Activated CD8-positive, alpha-beta memory T cell treated with anti-CD3 and anti-CD28 coated beads for 4 hours (primary cell): ENCODE results near the gene PYGB.
"Not testable (repeated sequence)": the region's sequence is repeated elsewhere in the genome, so short reads cannot be mapped to it uniquely, and the experiment has no call there.

Experiments used
- DNase-seq, 2 donors: peaks; one replicate each; pipeline ENCODE4 v3.0.0-alpha.2; 2020; ENCODE audit warnings: low read depth in 2 of 2

Gene PYGB

DNA sequence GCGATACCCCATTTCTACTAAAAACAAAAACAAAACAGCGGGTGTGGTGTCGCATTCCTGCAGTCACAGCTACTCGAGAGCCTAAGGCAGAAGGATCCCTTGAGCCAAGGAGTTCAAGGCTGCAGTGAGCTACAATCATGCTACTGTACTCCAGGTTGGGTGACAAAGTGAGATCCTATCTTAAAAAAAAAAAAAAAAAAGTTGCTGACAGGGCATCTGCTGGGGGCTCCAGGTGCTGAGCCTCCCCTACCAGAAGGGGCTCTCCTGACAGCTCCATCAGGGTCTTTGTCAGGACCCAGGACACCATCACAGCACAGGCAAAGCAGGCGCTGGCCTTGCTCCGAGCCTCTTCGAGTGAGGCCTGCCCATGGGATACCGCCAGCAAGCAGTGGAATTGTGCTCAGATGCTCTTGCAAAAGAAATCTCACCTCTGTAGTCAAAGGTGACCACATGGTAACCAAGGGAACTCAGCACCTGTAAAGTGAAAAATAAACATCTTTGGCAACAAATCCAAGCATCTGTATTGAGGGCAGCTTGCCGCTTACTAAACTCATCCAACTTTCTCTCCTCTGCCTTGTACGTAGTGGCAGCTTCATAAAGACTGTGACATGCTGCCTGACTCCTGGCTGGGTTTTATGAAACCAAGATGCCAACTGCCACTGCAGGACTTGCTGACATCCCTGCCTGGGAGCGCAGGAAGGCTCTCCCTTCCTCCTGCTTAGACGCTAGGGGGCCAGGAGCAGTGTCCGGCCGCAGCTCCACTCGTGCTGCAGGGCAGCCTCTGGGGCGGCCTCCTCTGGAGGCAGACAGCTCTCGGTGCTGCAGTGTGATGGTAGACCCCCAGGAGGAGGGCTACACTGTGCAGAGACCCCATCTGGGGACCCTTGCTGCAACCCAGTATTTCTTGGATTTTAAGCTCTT is 66.9 kb downstream of the PYGB start:
- DNase-seq: no peak

DNA sequence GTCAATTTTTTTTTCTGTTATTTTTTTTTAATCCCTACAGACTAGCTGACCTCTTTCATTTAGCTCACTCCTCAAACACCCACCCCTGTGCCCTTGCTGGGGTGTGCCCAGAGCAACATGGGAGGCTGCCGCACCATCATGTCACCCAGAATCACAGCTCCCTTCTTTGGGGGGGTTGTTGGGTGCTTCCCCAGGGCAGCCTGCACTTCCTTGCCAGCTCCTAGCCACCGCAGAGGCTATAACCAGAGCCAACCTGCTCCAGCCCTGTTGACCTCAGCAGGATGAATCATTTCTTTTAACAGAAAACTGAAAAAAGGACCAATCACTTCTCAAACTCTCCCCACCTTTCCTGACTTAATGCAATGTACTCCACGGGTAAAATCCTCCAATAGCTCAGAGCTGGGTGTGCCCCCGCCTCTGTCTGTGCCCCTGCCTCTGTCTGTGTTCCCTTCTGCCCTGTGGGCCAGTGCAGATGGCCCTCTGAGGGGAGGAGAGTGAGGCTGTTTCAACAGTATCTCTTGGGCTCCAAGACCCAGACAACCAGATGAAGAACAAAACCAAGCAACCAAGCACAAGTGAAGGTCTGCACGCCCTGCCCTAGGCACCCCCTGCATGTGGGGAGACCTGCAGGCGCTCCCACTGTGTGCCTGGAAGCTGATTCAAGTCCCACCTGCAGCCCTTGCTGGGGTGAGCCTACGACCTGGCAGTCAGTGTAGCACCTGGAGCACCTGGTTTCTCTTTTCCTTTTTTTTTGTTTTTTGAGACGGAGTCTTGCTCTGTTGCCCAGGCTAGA is 67.7 kb downstream of the PYGB start:
- no peak for DNase-seq

DNA sequence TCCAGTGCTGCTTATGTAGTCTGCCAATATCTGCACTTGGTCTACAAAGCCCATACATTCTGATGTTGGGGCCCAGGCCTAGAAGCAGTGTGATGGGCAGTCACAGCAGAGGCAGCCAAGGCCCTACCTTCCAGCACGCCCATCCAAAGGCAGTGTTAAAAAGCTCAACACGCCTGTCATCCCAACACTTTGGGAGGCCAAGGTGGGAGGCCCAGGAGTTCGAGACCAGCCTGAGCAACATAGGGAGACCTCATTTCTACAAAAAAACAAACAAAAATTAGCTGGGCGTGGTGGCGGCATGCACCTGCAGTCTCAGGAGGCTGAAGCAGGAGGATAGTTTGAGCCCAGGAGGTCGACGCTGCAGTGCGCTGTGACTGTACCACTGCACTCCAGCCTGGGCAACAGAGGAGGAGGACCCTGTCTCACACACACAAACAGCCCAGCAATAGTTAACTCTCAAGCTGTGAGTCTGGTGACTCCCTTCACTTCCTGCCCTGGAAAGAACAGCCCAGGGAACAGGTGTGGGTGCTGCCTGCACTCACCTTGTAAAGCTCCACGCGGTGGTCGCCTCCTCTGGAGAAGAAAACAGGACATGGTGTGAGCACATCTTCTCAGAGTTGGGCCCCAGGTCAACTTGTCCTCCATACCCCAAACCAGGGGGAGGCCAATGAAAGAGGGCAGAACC is 68.8 kb downstream of the PYGB start:
- DNase-seq: no peak

DNA sequence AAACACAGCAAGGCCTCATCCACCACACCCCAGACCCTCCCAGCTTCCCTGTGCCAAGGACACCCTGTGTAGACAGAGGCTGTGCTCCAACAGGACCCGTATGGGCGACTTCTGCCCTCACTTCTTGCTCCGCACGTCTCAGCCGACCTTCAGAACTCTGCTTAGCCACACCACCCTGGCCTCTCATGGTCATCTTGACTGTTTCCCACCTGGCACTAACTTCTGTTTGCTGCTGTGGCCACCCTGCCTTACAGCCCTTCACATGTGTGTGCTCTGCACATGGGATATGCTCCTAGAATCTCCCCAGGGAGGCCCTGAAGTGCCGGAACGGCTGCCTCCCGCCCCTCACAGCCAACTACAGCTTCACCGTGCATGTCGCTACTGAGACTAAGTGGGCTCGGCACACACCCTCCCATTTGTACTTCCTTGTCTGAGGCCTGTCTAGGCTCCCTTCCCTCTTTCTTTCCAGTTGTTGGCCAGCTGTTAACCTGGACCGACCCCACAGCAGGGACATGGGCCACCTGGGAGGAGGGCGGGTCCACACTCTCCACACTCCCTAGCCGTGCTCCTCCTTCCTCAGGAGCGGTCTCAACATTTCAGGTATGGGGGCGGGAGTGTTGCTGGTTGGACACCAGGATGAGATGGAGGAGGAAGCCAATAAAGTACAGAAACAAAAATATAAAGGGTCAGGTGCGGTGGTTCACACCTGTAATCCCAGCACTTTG is 69.6 kb downstream of the PYGB start:
- DNase-seq: no peak

DNA sequence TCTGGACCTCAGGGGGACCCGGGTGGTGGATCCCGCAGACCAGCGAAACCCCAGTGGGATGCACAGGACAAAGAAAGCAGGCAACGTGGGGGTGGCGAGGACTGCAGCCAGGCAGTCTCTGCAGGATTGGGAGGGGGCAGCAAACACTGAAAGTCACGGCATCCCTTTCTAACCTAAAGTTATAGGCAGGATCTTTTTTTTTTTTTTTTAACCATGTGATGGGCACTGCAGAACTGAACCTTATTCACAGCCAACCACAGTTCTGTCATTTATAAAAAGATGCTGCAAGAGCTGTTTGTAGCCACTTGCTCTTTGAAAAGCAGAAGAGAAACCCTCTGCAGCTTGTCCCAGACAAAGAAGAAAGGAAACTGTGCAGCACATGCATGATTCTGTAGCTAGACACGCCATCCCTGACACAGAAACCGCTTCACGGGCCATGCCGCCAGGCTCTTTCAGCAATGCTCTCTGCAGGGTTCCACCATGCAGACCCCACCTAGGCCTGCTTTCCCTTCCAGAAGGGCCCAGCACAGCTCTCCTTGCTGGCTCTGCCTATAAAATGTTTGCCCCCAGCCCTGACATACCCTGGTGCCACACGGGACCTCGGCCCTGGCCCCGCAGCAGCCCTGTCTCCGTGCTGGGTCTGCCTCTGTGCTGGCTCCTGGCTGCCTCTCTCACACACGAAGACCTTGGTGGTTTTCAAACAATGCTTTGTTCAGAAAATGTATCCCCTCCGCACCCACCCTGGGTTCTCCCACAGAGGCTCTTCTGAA is 70.8 kb downstream of the PYGB start:
- DNase-seq: no peak

DNA sequence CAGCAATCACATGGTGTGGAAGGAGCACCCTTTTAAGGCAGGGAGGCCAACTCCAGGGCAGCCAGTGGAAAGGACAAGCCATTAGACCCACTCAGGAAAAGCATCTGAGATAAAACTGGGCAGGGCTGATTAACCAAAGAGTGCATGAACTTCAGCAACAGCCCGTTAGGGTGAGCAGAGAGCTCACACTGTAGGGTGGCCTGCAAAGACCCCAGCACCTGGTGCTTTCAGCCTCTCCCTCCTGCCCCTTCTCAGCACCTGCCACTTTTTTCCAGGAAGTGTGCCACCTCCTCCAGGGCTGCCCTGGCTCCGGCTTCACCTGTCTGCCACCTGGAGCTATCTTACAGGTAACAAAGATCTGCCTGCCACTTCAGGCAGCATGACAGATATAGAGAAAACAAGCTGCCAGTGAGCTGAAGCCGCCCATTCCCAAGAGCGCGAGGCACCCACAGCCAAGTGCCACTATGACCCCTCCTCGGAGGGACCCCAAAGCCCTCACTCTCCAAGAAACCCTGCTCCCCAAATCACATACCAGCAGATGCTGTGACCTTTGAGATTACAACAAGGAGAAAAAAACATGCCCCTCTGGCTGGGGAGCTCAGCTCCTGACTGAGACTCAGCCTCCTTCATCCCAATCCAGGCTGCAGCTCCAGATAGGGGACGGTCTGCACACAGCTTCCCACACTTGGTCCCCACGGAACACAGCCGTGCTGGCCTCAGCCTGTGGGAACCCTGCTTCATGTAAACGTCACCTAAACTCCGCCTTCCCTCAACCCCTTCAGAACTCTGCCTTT is 71.6 kb downstream of the PYGB start:
- no peak for DNase-seq

DNA sequence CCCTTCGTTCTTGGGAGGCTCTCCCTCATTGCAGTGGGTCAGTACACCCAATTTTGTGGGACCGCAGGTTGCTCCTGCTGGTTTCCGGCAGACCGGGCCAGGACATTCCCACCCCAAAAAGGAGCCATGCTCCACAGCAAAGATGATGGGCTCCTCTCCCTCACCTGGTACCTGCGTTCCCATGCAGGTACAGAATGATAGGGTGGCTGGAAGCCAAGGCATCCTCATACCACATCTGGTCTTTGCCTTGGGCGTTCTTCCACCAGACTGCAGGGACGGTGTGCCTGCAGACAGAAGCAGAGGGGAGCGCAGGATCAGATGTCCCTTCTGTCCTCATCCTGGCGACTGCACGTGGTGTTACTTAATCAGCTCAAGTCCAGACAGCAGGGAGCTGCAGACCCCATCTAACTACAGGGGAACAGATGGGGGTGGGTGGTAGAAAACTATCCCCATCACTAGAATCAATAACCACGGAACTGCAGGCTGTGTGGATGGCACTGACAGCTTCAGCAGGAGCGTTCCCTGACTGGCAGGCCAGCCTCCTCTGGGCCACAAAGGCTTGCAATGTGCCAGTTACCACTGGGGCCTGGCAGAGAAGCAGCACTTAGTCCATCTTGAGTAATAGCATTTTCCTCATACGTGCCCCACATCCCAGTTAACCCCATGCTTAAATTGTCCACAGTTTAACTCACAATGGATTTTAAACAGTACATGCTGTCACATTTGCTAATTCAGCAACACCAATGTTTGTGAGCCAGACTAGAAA is 72.3 kb downstream of the PYGB start:
- no peak for DNase-seq

DNA sequence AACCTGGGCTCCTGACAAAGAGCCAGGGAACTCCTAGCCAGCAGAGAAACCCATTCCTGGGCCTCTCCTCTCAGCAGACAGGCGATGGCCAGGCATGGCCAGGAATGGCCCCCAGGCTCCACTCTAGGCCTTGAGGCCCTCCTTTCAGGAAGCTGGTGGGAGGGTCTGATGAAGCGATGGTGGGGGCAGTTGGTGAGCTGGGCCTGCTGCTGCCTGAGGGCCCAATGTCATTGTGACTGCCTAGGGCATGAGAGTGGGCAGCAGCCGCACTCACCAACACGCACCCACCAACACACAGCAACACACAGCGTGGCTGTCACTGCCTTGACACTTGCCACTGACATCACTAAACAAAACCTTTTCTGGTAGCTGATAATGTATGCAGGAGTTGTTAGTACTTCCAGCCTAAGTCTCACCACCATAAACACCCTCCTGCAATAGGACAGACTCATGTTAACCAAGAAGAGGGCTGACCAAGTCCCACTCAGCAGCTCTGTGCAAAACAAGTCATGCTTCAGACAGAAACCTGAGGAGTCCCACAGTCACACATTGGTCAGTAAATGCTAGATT is 73.5 kb downstream of the PYGB start:
- no peak for DNase-seq

DNA sequence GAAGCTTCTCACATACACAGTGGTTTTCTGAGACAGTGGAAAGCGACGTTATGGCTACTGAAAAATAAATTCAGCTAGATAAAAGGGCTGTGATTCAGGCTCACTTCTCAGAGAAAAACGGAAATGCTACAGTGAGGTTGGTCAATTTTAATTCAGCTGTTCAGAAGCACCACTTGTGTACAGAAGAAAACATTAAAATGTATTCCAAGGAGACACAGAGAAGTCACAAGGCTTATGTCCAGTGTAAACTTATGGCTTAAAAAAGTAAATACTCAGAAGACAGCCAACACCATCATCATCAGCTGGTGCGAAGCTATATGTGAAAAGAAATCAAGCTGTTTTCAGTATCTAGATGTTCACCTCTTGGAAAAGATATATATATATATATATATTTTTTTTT is 74.1 kb downstream of the PYGB start:
- DNase-seq: no peak

DNA sequence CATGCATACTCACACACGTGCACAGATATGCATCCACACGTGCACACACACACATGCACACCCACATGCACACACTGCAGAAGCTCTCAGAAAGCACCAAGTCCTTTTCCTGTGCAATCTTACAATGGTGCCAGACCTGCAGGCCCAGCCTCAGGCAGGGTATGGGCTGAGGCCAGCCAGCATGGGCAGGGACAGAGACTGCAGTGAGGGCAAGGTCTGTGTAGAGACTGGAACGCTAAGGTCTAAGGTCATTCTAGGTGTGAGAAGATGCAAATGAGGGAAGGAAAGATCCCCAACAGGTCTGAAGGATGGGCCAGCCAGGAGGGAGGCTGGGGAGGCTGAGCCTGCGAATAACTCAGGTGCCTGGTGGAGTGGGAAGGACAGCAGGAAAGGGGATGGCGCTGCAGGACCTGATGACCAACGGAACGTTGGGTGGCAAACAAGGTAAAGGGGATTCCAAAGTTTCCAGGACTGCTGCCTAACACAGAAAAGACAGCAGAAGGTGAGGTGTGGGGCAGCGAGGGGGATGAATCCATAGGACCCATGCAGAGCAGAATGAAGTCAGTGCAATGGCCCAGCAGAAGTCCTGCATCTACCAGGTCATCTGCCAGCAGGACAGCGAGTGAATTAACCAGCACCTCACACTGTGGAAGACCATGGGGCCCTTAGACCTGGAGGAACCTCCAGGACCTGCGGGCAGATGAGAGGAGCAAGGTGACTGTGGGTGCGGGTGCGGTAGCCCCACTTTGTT is 75.8 kb downstream of the PYGB start:
- DNase-seq: no peak

DNA sequence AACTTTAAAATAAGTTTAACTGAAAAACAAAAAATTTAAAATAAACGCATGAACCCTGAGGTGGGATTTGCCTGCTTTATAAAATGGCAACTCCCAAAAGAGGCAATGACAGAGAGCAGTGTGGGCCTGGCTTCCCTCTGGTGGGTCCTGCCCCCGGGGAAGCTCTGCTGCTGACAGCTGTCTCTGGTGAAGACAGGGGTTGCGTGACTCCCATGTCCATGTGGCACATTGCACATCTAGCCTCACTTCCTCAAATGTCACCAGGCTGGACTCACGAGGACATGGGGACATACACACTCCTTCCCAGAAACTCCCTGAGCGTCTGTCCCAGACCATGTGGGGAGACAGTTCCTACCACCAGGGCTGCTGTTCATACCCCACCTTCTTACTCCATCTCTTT is 76.5 kb downstream of the PYGB start:
- no peak for DNase-seq

DNA sequence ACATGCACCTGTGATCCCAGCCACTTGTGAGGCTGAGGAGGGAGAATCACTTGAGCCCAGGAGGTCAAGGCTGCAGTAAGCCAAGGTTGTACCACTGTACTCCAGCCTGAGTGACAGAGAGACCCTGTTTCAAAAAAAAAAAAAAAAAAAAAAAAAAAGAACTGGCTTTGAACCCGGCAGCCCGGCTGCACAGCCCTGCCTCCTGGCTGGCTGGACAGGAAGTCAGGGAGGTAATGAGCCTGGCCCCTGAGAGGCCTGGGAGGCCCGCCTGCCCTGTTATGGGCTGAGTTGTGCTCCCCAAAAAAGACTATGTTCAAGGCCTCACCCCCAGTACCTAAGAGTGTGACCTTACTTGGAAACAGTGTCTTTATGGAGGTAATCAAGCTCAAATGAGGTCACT is 77.2 kb downstream of the PYGB start:
- no peak for DNase-seq

DNA sequence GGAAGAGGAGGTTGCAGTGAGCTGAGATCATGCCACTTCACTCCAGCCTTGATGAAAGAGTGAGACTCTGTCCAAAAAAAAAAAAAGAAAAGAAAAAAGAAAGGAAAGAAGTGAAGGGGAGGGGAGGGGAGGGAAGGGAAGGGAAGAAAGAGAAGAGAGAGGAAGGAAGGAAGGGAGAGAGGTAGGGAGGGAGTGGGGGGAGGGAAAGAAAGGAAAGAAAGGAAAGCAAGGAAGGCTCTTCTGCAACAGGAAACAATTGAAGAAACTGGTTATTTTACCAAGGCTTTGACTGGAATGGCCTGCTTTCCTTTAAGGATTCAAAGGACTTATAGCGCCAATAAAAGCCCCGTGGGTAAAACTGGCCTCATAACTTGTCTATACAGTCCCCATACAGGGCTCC is 78.1 kb downstream of the PYGB start:
- no peak for DNase-seq

DNA sequence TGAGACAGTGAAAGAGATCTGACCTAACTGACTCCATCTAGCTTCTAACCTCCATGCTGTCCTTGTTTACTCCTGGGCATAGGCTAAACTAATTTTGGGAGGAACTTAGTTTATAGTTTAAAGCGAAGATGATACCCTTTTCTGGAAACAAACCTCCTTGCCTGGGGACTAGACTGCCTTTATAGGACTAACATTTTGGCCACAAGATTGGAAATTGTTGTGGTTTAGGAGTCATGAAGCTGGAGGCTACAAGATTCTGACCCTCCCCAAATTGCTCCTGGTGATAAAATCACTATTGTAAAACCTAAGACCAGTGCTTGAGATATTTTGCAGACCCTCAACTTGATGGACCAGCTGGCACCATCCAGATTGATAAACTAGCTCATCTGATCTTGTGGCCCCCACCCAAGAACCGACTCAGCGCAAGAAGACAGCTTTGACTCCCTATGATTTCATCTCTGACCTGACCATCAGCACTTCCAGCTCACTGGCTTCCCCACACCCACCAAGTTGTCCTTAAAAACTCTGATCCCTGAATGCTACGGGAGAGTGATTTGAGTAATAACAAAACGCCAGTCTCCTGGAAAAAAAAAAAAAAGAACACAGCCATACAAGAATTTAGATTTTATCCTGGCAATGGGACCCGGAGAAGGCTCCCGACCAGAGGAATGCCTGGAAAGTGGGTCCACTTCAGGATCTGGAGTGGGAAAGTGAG is 79.8 kb downstream of the PYGB start:
- no peak for DNase-seq

DNA sequence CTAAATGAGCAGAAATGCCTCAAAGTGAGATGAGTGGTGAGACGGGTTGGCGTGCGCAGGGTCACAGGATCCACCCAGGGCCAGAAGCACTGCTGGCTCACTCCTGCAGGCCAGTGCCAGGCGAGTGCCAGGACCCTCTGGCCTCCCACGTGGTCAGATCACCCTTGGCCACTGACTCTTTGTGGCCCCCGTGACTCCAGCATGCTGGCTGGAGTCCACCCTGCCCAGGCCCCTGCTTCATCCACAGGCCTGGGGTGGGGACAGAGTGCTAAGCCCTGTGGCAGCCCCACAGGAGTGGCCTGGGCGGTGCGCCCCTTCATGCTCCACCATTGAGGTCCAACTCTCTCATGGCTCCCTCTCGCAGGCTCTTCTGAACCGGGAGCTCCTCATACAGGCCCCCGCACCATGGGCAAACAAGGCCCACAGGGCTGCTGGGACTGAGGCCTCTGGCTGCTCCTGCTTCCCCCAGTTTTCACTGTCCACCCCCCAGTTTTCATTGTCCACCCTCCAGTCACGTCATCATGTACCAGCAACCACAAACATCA is 81.1 kb downstream of the PYGB start:
- no peak for DNase-seq

DNA sequence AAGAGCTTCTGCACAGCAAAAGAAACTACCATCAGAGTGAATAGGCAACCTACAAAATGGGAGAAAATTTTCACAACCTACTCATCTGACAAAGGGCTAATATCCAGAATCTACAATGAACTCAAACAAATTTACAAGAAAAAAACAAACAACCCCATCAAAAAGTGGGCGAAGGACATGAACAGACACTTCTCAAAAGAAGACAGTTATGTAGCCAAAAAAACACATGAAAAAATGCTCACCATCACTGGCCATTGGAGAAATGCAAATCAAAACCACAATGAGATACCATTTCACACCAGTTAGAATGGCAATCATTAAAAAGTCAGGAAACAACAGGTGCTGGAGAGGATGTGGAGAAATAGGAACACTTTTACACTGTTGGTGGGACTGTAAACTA is 87.1 kb downstream of the PYGB start:
- DNase-seq: not testable (repeated sequence)
